ENCODE data around the gene KCNS1.
A peak's percentile ranks its signal among the peaks of the same experiment; 100 is the strongest.
"Not testable (repeated sequence)": the region's sequence is repeated elsewhere in the genome, so short reads cannot be mapped to it uniquely, and the experiment has no call there.

The KCNS1 gene, protein sequence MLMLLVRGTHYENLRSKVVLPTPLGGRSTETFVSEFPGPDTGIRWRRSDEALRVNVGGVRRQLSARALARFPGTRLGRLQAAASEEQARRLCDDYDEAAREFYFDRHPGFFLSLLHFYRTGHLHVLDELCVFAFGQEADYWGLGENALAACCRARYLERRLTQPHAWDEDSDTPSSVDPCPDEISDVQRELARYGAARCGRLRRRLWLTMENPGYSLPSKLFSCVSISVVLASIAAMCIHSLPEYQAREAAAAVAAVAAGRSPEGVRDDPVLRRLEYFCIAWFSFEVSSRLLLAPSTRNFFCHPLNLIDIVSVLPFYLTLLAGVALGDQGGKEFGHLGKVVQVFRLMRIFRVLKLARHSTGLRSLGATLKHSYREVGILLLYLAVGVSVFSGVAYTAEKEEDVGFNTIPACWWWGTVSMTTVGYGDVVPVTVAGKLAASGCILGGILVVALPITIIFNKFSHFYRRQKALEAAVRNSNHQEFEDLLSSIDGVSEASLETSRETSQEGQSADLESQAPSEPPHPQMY

GRCh38 chr20:45100563-45101245, at the start of gene KCNS1:
Gene KCNS1 (minus strand): TSS chr20:45101127. CDS start chr20:45099236, 1,891 bp downstream.
- no peak for DNase-seq

DNA sequence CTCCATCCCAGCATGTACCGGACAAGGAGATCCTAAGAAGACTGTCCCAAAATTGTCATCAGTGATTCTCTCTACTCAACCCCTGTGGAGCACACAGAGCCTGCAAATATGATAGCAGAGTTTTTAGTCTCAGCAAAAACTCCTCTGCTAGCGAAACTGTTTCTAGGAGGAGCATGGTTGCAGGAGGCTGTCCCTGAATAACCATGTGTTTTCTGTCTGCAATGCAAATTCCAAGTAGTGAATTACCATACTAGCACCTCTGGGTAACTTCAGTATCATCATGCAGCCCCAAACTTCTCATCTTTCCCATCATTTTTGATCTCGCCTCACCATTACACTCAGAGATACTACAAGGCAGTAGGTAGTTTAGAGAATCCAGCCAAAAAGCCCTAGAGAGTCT, 48.1 kb upstream of the KCNS1 start:
- no peak for DNase-seq

- DNase-seq = no peak
Observed at GRCh38 chr20:45140836-45141235, 39.9 kb upstream of the KCNS1 start.

GRCh38 chr20:45139733-45140375, 38.9 kb upstream of the KCNS1 start:
- DNase-seq = not testable (repeated sequence)

GRCh38 chr20:45138561-45139300, 37.8 kb upstream of the KCNS1 start:
- DNase-seq = no peak

DNA sequence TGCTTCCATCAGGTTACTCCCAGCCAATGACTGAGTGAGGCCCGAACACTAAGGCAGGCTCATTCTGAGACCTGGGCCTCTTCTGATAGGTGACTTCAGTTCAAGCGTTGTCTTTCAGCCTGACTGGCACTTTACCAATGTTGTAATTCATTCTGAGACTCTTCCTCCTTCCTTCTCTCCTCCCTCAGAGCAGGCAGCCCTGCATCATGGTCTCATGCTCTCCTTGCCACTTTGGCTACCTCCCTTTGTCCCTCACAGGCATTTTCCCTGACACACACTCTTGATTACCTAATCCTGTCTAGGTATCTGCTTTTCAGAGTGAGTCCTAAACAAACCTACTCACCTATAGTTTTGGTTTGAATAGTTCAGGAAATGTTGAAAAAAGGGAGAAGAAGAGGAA, 36.0 kb upstream of the KCNS1 start:
- no peak for DNase-seq

GRCh38 chr20:45128099-45128498, 27.2 kb upstream of the KCNS1 start:
- DNase-seq = no peak

- DNase-seq = no peak
Observed at GRCh38 chr20:45124365-45124764, 23.4 kb upstream of the KCNS1 start, which contains the start of gene WFDC12. Gene WFDC12 (minus strand): TSS chr20:45124465. CDS start chr20:45124447, 18 bp downstream.

DNA sequence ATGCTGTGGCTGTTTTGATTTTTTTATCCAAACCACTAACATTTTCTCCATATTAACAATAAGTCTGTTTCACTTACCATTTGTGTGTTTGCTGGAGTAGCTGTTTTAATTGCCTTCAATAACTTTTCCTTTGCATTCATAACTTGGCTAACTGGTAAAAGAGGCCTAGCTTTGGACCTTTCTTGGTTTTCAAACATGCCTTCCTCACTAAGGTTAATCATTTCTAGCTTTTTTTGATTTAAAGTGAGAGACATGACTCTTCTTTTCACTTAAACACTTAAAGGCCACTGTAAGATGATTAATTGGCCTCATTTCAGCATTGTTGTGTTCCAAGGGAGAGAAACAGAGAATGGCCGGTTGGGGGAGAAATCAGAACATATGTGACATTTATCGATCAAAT, 20.5 kb upstream of the KCNS1 start:
- no peak for DNase-seq

DNA sequence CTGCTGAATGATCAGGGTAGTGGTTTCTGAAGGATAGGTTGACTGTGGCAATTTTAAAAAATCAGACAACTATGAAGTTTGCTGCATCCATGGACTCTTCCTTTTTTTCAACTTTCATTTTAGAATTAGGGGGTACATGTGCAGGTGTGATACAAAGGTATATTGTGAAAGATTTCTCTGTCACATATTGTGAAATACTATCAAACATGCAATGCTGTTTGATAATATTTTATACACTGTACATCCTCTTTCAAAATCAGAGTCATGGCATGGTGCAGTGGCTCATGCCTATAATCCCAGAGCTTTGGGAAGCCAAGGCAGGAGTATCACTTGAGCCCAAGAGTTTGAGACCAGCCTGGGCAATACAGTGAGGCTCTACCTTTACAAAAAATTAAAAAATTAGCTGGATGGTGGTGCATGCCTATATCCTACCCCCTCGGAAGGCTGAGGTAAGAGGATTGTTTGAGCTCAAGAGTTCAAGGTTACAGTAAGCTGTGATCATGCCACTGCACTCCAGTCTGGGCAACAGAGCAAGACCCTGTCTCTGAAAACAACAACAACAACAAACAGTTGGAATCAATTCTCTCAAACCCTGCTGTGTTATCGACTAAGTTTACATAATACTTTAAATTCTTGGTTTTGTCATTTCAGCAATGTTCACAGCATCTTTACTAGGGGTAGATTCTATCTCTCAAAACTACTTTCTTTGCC, 18.8 kb upstream of the KCNS1 start:
- no peak for DNase-seq

- no peak for DNase-seq
Observed at GRCh38 chr20:45118028-45118427, 17.1 kb upstream of the KCNS1 start.

- DNase-seq = no peak
Observed at GRCh38 chr20:45117581-45117980, 16.7 kb upstream of the KCNS1 start.

DNA sequence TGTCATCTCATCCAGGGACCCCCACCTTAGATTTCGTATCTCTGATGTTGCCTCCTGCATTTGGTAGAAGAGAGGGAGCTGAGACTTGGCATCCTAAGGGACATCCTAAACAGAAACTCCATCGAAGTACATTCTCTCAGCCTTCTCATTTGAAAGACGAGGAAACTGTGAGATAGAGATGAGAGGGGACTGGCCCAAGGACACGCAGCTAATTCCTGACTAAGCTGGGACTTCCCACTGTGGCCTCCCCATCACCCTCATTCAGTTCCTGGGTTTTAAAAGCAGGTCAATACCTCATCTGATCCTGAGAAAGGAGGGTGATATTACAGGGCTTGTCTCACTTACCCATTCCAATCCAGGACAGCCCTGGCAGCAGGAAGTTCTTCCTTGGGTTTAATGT, 14.9 kb upstream of the KCNS1 start:
- DNase-seq = no peak

DNA sequence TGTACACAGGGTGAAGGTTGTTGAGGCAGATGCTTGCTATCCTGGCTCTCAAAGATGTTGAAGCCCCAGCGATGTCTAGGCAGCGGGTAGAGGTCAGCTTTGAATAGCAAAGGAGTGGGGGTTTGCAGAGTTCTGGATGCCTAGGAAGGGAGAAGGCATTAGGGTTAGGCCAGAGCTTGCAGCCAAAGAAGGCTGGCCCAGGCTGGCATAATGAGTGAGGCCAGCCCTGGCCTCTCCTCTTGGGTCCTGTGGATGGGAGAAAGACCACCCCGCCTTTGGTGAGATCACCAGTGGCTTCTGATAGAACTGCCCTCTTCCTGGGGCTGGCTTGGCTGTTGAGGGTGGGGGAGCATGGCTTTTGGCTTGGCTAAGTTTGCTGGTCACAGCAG, 14.5 kb upstream of the KCNS1 start:
- no peak for DNase-seq

GRCh38 chr20:45114465-45115385, 13.8 kb upstream of the KCNS1 start, which contains the start of gene WFDC5:
Gene WFDC5 (minus strand): TSS chr20:45115174. CDS start chr20:45115083, 91 bp downstream.
- DNase-seq = no peak

GRCh38 chr20:45113865-45114264, 12.9 kb upstream of the KCNS1 start:
- DNase-seq = no peak

GRCh38 chr20:45112754-45113153, 11.8 kb upstream of the KCNS1 start:
- no peak for DNase-seq

- no peak for DNase-seq
Observed at GRCh38 chr20:45111799-45112471, 11.0 kb upstream of the KCNS1 start.

DNA sequence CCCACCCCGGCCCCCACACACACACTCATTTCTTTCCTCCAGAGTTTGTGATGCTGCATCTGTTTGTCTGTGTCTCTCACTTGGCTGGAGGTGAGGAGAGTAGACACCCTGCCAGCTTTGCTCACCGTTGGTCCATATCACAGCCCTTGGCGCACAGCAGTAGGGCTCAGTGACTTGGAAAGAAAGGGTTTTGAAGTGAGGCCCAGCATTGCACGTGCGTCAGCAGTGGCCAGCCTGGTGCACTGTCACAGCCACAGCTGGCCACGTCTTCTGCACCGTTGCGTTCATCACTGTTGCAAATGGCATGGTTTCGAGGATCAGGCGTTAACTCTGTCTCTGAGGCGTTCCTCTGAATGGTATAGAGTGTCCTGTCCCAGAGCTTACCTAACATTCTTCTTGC, 10.4 kb upstream of the KCNS1 start:
- peak in 1 of 2 experiments; percentile 50 for DNase-seq

DNA sequence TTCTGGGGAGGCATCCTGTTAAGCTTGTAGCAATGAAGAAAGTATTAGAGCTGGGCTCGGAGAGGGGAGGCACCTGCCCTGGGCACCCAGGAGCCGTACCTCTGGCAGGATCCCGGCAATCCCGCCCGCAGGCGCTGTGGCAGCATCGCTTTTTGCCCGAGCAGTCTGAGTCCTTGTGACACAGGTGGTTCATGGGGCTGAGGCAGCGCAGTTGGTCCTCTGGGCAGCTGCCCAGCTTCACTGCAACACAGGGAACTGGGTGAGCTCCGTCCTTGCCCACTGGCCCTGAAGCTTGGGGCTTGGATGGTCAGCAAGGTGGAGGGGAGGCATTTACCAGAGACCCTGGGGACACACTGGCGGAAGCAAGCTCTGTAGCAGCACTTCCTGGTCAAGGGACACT, 9.4 kb upstream of the KCNS1 start:
- DNase-seq = no peak
